Stimulated activated CD8-positive, alpha-beta memory T cell treated with anti-CD3 and anti-CD28 coated beads, Interleukin-4, amount 100 ng/mL, for 1 hour (primary cell): ENCODE results near the gene NDP.

Experiments
- DNase-seq, 2 donors: peaks; one replicate each; pipeline ENCODE4 v3.0.0-alpha.2; 2020; ENCODE audit warnings: low read depth in 2 of 2, low spot score in 1 of 2

NDP gene

GRCh38 chrX:43973249-43974099 lies at the start of gene NDP:
TSS of gene NDP (minus strand) at chrX:43973390. CDS start at chrX:43958645, 14,745 bp downstream.
- no peak for DNase-seq

- no peak for DNase-seq
These were observed 49.8 kb upstream of the NDP start for GRCh38 chrX:44022964-44023363.

GRCh38 chrX:44020693-44021092 lies 47.5 kb upstream of the NDP start:
- DNase-seq: no peak

DNA sequence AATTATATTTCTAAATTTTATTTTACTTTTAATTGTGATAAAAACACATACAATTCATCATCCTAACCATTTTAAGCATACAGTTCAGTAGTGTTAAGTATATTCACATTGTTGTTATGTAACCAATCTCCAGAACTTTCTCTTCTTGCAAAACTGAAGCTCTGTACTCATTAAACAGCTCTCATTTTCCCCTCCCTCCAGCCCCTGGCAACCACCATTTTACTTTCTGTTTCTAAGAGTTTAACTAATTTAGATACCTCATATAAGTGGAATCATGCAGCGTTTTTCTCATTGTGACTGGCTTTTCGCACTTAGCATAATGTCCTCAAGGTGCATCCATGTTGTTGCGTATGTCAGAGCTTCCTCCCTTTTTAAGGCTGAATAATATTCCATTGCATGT lies 46.7 kb upstream of the NDP start:
- no peak for DNase-seq

DNA sequence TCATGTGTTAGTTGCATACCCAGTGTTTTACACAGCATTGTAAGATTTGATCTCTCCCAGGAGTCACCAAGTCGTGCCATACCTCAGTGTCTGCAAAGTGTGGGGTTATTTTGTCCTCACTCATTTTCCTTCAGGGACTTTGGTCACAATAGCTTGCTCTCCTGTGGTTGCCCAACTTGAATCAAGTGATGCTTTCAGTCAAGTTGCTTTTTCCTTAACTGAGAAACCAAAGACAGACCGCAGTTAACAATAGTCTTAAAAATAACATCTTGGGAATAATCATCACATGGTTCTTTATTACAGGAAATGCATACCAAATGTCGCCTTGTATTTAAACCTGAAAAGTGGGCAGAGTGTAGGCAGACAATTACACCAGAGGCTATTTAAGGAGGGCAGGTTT lies 44.5 kb upstream of the NDP start:
- no peak for DNase-seq

GRCh38 chrX:44016906-44017305 lies 43.7 kb upstream of the NDP start:
- no peak for DNase-seq

DNA sequence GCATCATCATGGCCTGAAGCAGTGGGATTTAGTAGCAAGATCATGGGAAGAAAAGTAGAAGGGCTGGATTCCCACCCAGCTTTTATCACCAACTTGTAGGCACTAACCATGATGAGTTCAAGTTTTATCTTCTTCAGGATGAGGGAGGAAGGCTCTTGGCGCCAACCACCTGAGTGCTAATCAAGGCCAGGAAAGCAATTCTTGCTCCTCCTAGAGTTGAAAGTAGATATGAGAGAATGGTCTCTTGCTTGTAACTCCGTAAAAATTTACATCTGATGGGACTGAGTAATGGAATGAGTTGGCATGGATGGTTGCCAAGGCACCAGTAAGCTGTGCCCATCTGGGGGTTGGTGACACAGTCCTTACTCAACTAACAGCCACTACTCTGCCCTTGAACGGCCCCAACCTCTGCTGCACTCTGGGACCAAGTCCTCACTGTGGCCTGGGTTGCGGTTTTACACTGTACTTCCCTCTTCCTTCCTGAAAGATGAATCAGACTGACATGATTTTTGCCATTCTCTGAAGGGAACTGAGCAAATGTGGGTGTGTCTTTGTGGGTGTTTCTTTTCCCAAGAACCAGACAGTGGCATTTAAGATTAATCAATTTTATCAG lies 39.4 kb upstream of the NDP start:
- DNase-seq: peak; percentile 4 to 5

DNA sequence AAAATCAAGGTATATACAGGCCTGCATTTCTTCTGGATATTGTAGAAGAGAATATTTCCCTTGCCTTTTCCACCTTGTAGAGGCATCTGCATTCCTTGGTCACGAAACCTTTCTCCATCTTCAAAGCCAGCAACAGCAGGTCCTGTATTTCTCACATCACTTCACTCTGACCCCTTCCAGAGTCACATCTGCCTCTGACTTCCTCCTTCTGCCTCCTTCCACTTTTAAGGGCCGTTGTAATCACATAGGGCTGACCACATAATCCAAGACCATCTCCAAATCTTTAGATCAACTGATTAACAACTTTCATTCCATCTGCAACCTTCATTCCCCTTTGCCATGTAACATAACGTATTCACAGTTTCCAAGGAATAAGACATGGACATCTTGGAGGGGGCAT lies 38.3 kb upstream of the NDP start:
- DNase-seq: no peak

GRCh38 chrX:44010626-44011025 lies 37.4 kb upstream of the NDP start:
- DNase-seq: no peak

GRCh38 chrX:44006081-44006480 lies 32.9 kb upstream of the NDP start:
- DNase-seq: no peak

GRCh38 chrX:44003975-44004374 lies 30.8 kb upstream of the NDP start:
- DNase-seq: no peak

GRCh38 chrX:44002567-44002966 lies 29.4 kb upstream of the NDP start:
- no peak for DNase-seq

GRCh38 chrX:43998374-43998773 lies 25.2 kb upstream of the NDP start:
- no peak for DNase-seq

GRCh38 chrX:43996491-43996890 lies 23.3 kb upstream of the NDP start:
- no peak for DNase-seq

GRCh38 chrX:43986083-43986482 lies 12.9 kb upstream of the NDP start:
- DNase-seq: no peak

DNA sequence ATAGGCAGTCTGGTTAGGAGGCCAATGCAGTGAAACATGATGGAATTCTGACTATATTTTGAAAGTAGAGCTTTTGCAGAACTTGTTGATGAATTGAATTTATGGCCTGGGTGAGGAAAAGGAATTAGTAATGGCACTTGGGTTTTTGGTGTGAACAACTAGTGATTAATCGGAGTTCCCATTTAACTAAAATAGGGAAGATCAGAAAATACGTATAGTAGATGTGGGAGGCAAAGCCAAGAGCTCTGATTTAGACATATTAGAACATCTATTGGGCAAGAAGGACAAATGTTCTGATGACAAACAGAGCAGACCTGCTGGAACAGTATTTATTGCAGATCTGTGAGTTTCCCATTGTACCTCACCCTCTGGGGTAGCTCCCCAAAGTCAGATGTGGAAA lies 12.3 kb upstream of the NDP start:
- no peak for DNase-seq

- no peak for DNase-seq
These were observed 5.0 kb upstream of the NDP start for GRCh38 chrX:43978226-43978625.

DNA sequence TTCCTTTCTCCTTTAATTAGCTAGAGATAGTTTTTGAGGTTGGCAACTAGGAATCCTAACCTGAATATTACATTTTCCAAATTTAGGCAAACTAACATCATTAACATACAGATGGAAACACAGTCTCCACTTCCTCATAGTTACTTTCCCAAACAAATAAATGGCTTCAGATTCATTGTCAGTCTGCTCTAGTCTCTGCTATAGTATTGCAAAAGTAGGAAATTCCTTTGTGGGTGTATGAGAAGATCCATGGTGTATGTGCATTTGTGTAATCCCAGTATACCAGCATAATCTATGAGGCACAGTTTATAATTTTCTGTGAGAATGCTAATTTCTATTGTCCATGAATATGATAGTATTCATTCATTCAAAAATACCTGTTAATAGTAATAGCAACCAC lies 3.0 kb upstream of the NDP start:
- DNase-seq: no peak

DNA sequence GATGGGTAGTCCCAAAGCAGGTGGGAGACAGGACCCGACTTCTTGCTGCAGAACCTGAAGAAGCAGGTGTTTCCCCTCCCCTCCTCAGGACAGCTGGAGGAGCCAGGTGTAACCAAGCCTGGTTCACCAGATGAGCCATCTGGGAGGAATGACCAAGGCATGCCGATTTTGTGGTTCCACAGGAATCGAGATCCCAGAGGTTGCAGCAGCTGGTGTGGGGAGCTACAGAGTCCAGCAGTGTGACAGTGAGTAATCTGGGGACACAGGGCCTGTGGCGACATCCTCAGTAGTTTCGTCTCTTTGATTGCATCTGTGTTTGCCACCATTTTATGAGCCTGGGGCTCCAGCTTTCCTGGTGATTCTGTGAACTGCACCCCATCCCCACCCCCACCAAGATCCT lies 2.6 kb upstream of the NDP start:
- DNase-seq: no peak

DNA sequence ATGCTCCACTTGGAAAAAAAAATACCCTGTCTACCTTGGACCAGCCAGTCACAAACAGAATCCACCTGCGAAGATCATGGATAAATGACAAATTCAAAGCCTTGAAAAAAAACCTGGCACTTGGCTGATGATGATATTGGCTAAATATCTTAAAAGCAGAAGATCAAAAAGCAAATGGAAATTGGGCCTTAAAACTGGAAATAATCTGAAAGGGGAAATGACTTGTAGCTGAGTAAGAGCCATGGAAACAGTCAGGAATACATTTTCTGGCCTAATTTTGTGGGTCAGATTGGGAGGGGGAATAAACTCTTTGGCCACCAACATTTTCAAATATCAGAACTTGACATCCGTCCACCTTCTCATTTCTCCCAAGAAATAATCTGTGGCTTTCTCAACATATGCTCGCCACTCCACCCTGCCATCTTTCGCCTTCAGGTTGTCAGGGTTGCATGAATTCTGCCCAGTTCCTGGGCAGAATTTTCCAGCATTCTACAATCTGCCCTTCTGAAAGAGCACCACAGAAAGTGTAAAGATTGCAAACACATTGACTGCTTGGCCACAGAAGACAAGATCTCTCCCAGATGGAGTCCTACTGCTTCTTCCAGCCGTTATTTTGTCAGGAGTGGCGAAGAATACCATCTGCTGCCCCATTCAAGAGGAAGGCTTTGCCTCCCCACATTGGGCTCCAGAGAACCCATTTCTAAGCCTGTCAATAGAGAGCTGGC lies 1.7 kb upstream of the NDP start:
- DNase-seq: no peak

- DNase-seq: no peak
These were observed 898 bp upstream of the NDP start for GRCh38 chrX:43974100-43974475.
